Skin epidermis (tissue), 12 donors: ENCODE results near the gene GTSF1L.
"Not testable (repeated sequence)": the region's sequence is repeated elsewhere in the genome, so short reads cannot be mapped to it uniquely, and the experiment has no call there.

Experiments used
- H3K27ac ChIP-seq, 21 experiments: fragments of 200-600 bp; sonication (generic) in 11 of 21; one replicate each; pipeline ENCODE4 v1.5.0; 2020; ENCODE audit warnings: mild to moderate bottlenecking in 3 of 21, inconsistent platforms in 2 of 21, moderate library complexity in 2 of 21
- H3K4me3 ChIP-seq, 7 experiments: fragments of 200-600 bp; sonication (generic) in 2 of 7; one replicate each; pipeline ENCODE4 v1.5.0; 2020; ENCODE audit warnings: inconsistent platforms in 2 of 7, mild to moderate bottlenecking in 2 of 7, moderate library complexity in 1 of 7

Gene GTSF1L

DNA sequence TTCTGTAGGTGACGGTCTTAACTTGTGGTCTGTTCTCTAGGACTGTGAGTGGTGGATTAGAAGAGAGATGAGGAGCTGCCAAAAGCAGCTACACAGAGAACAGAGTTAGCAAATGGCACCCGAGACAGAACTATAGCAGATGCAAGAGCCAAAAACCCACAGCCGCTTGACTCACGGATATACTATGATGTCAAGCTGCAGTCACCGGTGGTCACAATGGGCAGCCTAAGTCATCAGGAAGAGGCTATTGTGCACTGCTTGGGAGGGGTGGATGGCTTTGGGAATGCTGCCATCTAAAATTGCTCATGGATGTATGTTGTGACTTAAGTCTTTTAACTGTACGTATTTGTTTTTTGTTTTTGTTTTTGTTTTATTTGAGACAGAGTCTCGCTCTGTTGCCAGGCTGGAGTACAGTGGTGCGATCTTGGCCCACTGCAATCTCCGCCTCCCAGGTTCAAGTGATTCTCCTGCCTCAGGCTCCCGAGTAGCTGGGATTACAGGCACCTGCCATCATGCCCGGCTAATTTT, at the start of gene GTSF1L:
TSS of gene GTSF1L (minus strand) at position 192 of the 528 bp plus-strand sequence. CDS start 308 bp downstream, outside the sequence.
- H3K27ac ChIP-seq, result no peak within 1 kb of the TSS

DNA sequence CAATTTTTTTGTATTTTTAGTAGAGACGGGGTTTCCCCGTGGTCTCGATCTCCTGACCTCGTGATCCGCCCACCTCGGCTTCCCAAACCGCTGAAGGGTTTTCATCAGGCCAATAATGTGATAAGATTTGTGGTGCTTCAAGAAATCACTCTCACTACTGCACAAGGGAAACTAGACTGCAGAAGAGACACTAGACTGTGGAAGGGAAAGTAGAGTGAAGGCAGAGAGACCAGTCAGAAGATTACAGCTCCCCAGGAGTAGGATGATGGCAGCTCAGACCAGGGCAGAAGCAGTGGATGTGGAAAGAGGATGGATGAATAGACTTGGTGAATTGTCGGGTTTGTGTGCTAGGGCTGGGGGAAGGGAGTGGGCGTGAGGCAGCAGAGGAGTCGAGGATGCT, 48.0 kb upstream of the GTSF1L start:
- H3K4me3 ChIP-seq, result no peak overlapping the region
- H3K27ac ChIP-seq, result no peak overlapping the region

More for the DNA sequence above, at the start of gene GTSF1L:
- no peak within 1 kb of the TSS for H3K4me3 ChIP-seq

DNA sequence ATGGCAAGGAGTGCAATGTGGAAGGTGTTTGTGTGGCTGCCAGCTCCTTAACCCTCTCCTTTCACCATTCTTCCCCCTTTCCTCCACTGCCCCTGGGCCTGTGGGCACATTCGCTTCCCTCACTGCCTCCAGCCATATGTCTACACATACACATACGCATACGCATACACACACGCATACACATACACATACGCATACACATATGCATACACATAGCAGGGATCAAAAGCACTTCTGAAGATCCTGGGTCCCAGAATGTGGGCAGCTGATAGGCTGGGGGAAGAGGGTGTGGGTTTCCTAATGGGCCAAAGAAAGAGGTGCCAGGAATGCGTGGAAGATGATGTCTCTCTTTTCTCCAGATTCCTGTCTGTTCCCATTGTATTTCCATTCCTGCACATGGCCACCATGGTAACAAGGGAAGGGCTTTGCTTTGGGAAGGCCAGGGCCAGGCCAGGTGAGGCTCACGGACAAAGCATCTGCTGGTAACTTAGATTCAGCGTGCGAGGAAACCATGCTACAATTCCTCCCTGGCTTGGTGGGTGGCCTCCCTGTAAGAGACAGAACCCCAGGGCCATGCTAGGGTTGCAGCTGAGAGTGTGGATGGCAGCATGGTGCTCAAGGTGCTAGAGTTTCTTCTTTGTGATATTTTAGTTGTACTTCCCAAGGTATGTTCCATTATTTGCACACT, 44.8 kb upstream of the GTSF1L start:
- no peak overlapping the region for H3K4me3 ChIP-seq
- H3K27ac ChIP-seq, result no peak overlapping the region

DNA sequence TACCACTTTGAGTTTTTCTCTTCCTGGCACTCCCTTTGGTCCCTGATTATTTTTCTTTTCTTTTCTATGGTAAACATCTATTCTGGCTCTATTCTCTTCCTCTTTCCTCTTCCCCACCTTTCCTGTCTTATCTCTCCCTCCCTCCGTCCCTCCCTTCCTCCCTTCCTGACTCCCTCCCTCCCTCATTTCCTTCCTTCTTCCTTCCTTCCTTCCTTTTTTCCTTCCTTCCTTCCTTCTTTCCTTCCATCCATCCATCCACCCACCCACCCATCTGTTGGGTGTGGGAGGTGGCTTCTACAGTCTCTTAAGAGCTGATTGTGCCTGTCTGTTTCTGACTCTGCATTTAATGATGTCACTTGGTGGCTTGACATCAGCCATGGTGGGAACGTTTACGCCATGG, 43.5 kb upstream of the GTSF1L start:
- H3K4me3 ChIP-seq, result no peak overlapping the region

DNA sequence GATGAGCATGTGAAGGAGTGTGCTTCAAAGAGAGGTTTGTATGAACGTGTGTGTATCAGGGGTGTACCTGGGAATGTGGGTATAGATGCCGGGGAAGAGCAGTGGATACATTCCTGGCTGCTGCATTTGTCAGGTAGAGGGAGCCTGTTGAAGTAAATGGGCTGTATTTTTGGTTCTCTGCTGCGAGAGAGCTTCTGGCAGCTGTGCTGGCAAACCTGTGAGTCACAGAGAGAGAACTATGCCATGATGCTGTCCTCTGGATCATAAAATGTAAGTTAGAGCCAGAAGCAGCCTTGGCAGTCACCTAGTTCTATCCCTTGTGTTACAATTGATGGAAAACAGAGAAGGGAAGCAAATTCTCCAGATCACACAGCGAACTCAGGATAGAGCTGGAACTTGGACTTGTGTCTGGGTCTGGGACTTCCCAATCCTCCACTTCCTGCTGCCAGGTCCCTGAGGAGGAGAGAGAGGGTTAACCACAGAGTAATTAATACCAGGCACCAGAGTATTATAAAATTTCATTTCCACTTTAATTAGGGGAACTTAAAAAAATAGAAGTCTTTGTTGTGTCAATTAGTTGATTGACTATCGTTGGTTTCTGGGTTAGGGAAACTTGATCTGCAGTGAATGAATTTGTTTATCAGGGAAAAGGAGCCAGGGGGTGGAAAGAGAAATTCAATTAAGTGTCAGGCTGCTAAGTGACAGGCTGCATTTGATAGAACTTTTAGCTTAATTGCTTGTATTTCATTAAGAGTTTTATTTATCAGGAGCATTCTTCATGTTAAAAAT, 41.1 kb upstream of the GTSF1L start:
- H3K27ac ChIP-seq, result no peak overlapping the region

More for the DNA sequence above, 43.5 kb upstream of the GTSF1L start:
- no peak overlapping the region for H3K27ac ChIP-seq

DNA sequence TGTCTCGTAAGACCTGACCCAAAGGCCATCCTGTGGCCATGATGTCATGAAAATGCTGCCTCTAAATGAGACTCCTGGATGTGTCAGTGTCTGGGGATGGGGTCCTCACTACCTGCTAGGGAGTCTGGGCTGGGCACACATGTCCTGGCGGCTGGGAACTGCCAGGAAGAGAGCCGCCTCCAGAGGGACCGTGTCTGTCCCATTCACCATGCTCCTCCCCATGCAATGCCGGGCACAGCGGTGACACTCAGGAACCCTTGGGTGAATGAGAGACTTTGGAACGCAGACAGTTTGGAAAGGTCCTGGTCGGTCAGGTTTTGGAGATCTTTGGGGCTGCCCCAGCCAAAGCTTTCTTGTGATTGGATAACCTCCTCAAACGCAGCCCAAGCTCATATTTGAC, 40.1 kb upstream of the GTSF1L start:
- Histone ChIP-seq H3K27ac (no peak overlapping the region), H3K4me3 (no peak overlapping the region)

More for the DNA sequence above, 41.1 kb upstream of the GTSF1L start:
- no peak overlapping the region for H3K4me3 ChIP-seq

DNA sequence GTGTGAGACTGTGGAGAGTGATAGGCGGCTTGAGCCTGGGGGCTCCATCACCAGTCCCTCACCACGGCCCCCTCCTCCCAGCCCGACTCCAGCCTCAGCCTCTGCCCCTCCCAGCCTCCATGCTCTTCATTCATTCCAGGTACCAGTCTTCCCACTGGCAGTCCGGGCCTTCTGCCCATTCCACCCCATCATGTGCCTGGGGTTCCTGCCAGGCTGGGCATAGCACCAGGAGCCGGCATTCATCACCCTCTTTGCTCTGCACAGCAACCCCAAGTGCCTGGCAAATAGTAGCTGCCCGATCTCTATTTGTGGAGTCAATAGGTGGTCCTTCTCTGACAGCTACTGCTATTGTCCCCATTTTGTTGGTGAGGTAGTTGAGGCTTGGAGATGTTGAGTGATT, 39.6 kb upstream of the GTSF1L start:
- no peak overlapping the region for H3K4me3 ChIP-seq
- H3K27ac ChIP-seq, result no peak overlapping the region

DNA sequence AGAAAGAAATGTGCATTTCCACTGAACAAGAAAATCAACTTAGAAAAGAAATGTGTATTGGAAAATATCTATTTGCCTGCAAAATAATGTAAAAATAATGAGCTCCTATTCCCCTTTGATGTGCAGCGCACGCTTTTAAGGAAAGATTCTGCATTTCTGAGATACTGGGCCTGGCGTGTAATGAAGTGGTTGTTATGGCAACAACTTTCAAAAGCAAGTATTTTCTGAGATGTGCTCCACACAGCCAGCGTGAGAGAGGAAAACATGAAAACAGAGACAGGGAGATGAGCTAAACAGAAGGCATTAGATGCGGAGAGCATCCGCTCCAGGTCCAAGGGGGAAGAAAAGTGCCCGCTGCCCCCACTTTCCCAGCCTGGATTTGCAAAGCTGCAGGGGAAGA, 39.1 kb upstream of the GTSF1L start:
- Histone ChIP-seq H3K4me3 (no peak overlapping the region), H3K27ac (no peak overlapping the region)

DNA sequence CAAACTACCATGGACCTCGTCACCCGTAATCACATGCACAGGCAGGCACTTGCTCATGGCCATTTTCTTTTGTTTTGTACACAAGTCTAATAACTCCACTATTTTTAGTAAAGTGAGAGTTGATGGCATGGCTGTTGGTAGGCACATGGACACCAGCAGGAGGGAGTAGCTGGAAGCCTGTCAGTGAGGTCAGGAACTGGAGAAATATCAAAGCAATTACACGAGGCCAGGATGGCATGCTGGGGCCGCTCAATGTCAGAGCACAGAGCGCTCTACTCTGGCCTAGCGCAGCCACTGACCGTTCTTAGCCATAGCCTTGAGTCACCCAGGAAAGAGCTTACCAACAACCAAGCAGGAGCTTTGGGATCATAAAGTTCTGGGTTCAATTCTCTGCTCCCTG, 36.1 kb upstream of the GTSF1L start:
- Histone ChIP-seq H3K27ac (no peak overlapping the region), H3K4me3 (no peak overlapping the region)

DNA sequence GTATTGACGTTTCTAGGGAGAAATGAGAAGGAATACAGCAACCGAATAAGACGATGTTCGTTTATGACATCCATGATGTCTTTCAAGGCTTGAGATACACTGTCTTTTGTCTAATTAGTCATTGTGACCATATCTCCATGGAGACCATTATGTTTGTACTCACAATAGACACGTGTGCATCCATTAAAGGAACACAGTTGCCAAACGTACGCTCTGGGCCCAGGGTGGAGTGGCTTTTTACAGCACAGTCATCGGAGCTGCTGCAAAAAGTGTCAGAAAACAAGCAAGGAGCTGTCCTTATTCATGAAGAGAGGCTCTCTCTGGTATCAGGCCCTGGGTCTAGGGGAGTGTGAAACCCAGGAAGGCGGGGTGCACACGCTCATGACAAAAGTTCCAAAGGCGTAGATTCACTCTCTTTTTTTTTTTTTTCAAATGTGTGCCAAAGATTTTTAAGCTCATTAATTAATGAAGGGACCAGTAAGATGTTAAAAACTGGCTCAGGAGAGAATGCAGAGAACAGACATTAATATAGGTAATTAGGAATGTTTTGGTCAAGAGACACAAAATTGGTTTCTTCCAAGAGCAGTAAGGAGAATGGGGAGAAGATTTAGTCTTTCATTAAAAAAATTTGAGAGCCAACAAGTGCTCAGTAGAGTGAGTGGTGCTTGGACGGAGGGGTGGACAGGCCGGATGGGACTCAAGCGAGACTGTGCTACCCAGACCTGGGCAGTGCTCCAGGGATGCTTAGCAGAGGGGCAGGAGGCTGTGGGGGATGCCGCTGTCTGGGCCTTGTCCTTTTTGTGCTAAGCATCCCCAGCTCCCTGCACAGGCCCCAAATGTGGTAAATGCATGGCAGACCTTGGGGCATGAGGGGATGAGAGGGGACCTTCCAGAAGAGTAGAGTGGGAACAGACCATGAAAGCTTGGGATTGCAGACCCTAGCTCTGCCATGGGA, 34.9 kb upstream of the GTSF1L start:
- Histone ChIP-seq H3K4me3 (no peak overlapping the region), H3K27ac (no peak overlapping the region)

DNA sequence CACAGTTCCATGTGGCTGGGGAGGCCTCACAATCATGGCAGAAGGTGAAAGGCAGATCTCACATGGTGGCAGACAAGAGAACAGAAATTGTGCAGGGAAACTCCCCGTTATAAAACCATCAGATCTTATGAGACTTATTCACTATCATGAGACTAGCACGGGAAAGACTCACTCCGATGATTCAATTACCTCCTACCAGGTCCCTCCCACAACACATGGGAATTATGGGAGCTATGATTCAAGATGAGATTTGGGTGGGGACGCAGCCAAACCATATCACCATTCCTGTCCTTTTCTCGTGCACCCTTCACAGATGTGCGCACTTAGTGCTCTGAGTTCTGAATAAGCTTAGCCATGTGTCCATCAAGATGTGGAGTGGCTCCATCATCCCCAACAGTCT, 31.1 kb upstream of the GTSF1L start:
- H3K4me3 ChIP-seq, H3K27ac ChIP-seq: not testable (repeated sequence)

DNA sequence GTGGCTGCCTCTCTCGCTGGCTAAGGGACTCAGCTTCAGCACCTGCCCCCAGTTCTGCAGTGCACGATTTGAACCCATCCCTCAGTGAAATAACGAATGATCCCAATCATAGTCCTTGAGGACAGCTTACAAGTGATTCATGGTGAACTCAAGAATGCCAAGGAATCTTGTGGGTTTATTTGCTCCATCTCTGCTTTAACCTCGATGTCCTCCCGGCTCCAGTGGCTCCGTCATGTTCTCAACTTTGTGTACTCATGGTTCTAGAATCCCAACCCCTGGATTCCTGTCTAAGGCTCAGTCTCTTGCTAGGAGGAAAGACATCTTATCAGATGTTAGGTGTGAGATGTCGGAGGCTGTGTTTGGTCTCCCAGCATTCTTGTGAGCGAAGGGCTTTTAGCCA, 29.0 kb upstream of the GTSF1L start:
- H3K4me3 ChIP-seq, result no peak overlapping the region
- H3K27ac ChIP-seq, result no peak overlapping the region

DNA sequence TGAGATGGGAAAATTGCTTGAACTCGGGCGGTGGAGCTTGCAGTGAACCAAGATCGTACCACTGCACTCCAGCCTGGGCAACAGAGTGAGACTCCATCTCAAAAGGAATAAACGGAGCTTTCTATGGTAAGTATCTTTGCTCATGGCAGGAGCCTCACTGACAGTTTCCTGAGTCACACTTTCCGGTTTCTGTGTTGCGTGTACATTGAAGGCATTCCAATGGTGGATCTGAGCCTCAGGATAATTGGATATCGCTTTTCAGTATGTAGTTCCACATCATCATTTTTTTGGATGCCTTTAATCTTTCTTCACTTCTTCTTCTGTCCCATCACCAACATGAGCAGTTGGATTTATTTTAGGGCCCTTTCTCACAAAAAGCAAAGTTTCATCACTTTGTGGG, 28.6 kb upstream of the GTSF1L start:
- H3K27ac ChIP-seq, result no peak overlapping the region
- H3K4me3 ChIP-seq, result no peak overlapping the region

DNA sequence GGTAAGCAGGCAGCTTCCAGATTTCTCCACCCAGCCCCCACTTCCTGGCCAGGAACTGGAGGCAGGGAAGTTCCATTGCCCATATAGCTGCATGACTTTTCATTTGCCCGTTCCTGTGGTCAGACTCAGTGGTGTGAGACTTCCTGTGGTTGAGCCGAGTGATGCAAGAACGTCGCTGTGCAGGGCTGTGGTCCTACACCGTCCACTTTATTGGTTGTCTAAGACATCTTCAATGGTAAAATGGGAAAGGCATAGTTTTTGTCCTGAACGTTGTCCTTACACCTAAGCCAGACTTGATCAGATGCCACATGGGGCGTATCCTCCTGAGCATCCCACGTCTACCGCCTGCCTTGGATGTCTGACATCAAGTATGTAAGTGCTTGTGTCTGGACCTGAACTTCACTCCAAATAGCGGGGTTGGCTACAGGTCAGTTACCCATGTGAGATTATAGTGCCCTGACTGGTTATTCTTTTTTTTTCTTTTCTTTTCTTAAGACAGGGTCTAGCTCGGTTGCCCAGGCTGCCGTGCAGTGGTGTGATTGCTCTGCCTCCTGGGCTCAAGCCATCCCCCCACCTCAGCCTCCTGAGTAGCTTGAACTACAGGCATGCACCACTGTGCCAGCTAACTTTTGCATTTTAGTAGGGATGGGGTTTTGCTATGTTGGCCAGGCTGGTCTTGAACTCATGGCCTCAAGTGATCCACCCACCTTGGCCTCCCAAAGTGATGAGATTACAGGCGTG, 25.9 kb upstream of the GTSF1L start:
- Histone ChIP-seq H3K27ac (peak overlapping the region in 1 of 21 experiments; percentile 73), H3K4me3 (no peak overlapping the region)

DNA sequence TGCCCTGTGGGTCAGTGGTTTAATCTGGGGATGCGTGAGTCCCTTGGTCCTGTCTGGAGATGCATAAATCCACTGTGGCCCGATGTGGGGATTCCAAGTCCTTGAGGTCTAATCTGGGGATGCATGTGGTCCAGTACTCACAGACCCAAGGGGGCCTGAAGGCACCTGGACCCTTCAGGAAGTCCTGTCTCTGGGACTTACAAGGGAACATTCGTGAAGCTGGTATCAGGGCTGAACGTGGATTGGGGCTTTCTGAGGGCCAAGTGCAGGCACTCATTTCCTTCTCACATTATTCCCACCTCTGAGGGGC, 25.2 kb upstream of the GTSF1L start:
- Histone ChIP-seq H3K27ac (peak overlapping the region in 4 of 21 experiments; percentile 2 to 73 (median 33)), H3K4me3 (no peak overlapping the region)

DNA sequence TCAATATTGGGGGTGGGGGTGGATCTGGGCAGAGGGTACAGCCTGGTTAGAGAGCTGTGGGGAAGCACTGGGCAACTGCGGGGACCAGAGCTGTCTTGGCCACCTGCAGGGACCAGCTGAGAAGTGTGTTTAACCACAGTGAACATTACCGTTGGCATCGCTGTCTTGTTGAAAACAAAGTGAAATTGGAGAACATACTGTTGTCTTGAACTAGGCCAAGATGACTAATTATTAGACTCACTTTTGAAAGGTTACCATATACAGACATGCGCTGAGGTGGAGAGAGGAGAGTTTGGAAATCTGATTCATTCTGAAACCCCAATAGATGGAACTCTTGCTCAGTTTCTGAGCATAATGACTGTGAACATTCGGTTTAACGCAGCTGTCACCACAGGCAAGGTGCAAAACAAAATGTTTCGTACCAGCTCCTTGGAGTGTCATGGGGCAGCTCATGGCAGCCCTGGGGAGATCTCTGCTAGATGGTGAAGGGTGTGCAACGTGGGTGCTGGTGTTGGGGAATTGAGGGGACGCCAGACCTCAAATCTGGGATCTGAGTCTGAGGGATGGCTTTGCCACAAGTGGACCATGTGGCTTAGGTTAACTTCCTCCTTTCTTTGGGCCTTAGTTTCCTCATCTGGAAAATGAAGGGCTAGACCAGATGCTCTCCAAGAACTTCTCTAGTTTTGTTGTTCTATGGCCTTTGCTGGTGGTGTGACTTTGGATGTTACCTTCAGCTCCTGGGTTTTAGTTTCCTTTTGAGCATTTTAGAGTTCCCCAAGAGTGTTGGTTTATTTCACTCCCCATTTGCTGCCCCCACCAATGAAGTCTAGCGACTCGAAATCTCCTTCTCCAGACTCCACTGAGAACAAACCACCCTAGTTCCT, 24.6 kb upstream of the GTSF1L start:
- Histone ChIP-seq H3K27ac (peak overlapping the region in 5 of 21 experiments; percentile 2 to 73 (median 22)), H3K4me3 (no peak overlapping the region)

DNA sequence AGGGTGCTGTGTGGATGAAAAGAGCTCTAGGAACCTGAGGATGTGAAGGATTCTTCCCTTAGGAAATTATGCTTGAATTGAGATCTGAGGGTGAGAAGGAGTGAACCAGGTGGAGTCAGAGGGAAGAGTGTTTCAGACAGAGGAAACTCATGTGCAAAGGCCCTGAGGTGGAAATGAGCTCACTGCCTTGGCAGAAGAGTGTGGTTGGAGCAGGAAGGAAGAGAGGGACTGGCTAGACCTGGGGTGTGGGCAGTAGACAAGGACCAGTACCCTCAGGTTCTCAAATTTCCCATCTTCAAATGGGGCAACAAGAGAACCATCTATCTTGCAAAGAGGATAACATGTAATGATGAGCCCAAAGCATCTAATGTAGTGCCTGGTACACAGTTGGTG, 24.0 kb upstream of the GTSF1L start:
- peak overlapping the region in 3 of 21 experiments; percentile 12 to 73 (median 73) for H3K27ac ChIP-seq
- H3K4me3 ChIP-seq, result no peak overlapping the region

DNA sequence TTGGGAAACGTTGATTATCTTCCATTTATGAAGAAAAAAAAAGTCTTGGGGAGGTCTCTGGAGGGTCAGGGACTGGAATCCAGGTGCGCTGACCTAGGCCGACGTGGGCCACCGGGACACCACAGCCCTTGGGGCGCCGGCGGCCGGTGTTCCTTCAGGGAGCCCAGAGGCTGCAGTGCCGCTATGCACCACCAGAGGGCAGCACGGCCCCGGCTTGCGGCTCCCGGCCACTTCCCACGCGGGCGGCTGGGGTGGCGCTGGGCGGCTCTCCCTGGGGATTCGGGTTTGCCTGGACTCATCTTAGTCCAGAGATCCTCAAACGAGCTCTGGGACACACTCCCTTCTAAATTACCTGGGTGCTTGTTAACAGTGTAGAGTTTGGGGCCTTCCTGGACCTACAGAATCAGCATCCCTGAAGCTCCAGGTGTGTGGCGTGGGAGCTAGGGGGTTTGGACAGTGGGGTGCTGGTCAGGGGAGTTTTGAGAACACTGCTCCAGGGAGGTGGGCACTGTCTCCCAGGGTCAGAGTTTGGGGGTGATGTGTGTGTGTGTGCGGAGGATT, 23.0 kb upstream of the GTSF1L start:
- H3K27ac ChIP-seq, result no peak overlapping the region
- H3K4me3 ChIP-seq, result no peak overlapping the region
